ENCODE results near the gene ADARB2.

ADARB2 gene

GRCh38 chr10:1209355-1209979 is 527.9 kb downstream of the ADARB2 start:
- no peak for DNase-seq

GRCh38 chr10:1208366-1209311 is 528.7 kb downstream of the ADARB2 start:
- DNase-seq: no peak

GRCh38 chr10:1206601-1207000 is 530.7 kb downstream of the ADARB2 start:
- no peak for DNase-seq

GRCh38 chr10:1206101-1206500 is 531.2 kb downstream of the ADARB2 start:
- no peak for DNase-seq

GRCh38 chr10:1205450-1206030 is 531.8 kb downstream of the ADARB2 start:
- no peak for DNase-seq

GRCh38 chr10:1204434-1205326 is 532.6 kb downstream of the ADARB2 start:
- no peak for DNase-seq

GRCh38 chr10:1203704-1204103 is 533.6 kb downstream of the ADARB2 start:
- DNase-seq: no peak

- no peak for DNase-seq
Observed at GRCh38 chr10:1203216-1203615, 534.1 kb downstream of the ADARB2 start.

- DNase-seq: no peak
Observed at GRCh38 chr10:1202343-1202742, 535.0 kb downstream of the ADARB2 start.

- DNase-seq: no peak
Observed at GRCh38 chr10:1200866-1201807, 536.2 kb downstream of the ADARB2 start.

- no peak for DNase-seq
Observed at GRCh38 chr10:1199897-1200721, 537.2 kb downstream of the ADARB2 start.

- DNase-seq: no peak
Observed at GRCh38 chr10:1199345-1199673, 538.0 kb downstream of the ADARB2 start.

- no peak for DNase-seq
Observed at GRCh38 chr10:1198453-1199344, 538.6 kb downstream of the ADARB2 start.

- DNase-seq: no peak
Observed at GRCh38 chr10:1197384-1197783, 539.9 kb downstream of the ADARB2 start.

GRCh38 chr10:1196656-1197055 is 540.7 kb downstream of the ADARB2 start:
- no peak for DNase-seq

- DNase-seq: no peak
Observed at GRCh38 chr10:1195828-1196227, 541.5 kb downstream of the ADARB2 start.

- DNase-seq: no peak
Observed at GRCh38 chr10:1194161-1194560, 543.2 kb downstream of the ADARB2 start.

GRCh38 chr10:1193561-1193960 is 543.8 kb downstream of the ADARB2 start:
- no peak for DNase-seq

GRCh38 chr10:1191752-1192151 is 545.6 kb downstream of the ADARB2 start:
- DNase-seq: no peak

Measured in NCI-H2029 treated with DMSO at 0.1 percent for 48 hours (cell line).